T1000 (cell line): ENCODE measurements around the gene SOX30.

ENCODE experiments used
- DNase-seq: peaks from one replicate; lab custom pipeline; 2025; ENCODE audit warnings: mixed read lengths; lab: John Stamatoyannopoulos, UW

SOX30 gene

GRCh38 chr5:157607371-157608161 lies 44.7 kb downstream of the SOX30 start:
- DNase-seq = peak; percentile 7

GRCh38 chr5:157606046-157606445 lies 46.2 kb downstream of the SOX30 start:
- DNase-seq = no peak

- DNase-seq = peak; percentile 44
Measured at GRCh38 chr5:157603333-157604190, 48.7 kb downstream of the SOX30 start.

- DNase-seq = no peak
Measured at GRCh38 chr5:157602505-157602904, 49.7 kb downstream of the SOX30 start.

- DNase-seq = no peak
Measured at GRCh38 chr5:157600252-157600651, 52.0 kb downstream of the SOX30 start.

- no peak for DNase-seq
Measured at GRCh38 chr5:157599565-157599964, 52.7 kb downstream of the SOX30 start.

- DNase-seq = no peak
Measured at GRCh38 chr5:157598350-157598936, 53.8 kb downstream of the SOX30 start.

- no peak for DNase-seq
Measured at GRCh38 chr5:157597277-157597676, 55.0 kb downstream of the SOX30 start.

- DNase-seq = no peak
Measured at GRCh38 chr5:157596487-157596886, 55.8 kb downstream of the SOX30 start.

GRCh38 chr5:157594675-157595459 lies 57.4 kb downstream of the SOX30 start:
- no peak for DNase-seq

GRCh38 chr5:157594257-157594656 lies 58.0 kb downstream of the SOX30 start:
- no peak for DNase-seq

- no peak for DNase-seq
Measured at GRCh38 chr5:157593052-157593757, 59.0 kb downstream of the SOX30 start.

GRCh38 chr5:157592594-157592993 lies 59.6 kb downstream of the SOX30 start:
- no peak for DNase-seq

GRCh38 chr5:157590478-157590877 lies 61.8 kb downstream of the SOX30 start:
- DNase-seq = no peak

- DNase-seq = no peak
Measured at GRCh38 chr5:157584628-157585027, 67.6 kb downstream of the SOX30 start.

- no peak for DNase-seq
Measured at GRCh38 chr5:157582731-157583620, 69.3 kb downstream of the SOX30 start.

- DNase-seq = no peak
Measured at GRCh38 chr5:157581901-157582300, 70.3 kb downstream of the SOX30 start.

- no peak for DNase-seq
Measured at GRCh38 chr5:157578079-157578780, 74.0 kb downstream of the SOX30 start.

GRCh38 chr5:157576678-157577077 lies 75.6 kb downstream of the SOX30 start:
- DNase-seq = no peak
